H9 (cell line): ENCODE measurements around the gene HCN1. TPM values are rescaled to one million over a fixed set of nuclear protein-coding genes. Genes with fewer than 3 reads are reported as not detected.
"Not testable (repeated sequence)": the region's sequence is repeated elsewhere in the genome, so short reads cannot be mapped to it uniquely, and the experiment has no call there.

Experiments
- DNase-seq: peaks from one replicate; pipeline ENCODE4 v3.0.0-alpha.2; 2017
- H2AFZ ChIP-seq: one replicate; pipeline ENCODE4 v1.6.1; 2013; ENCODE audit warnings: mild to moderate bottlenecking, low read length, control low read depth, moderate library complexity
- H2AK5ac ChIP-seq: 2 replicates; pipeline ENCODE4 v1.6.1; 2013; ENCODE audit warnings: low read length, control low read depth, mixed read lengths; ENCODE audit not compliant: insufficient read length
- H2BK120ac ChIP-seq: one replicate; pipeline ENCODE4 v1.6.1; 2013; ENCODE audit warnings: low read depth, mild to moderate bottlenecking, low read length, control low read depth, inconsistent platforms; ENCODE audit not compliant: poor library complexity, severe bottlenecking
- H2BK12ac ChIP-seq: 2 replicates; pipeline ENCODE4 v1.6.1; 2013; ENCODE audit warnings: low read length, control low read depth, mixed read lengths, low read depth; ENCODE audit not compliant: insufficient read length
- H2BK15ac ChIP-seq: 2 replicates; pipeline ENCODE4 v1.6.1; 2013; ENCODE audit warnings: low read depth, low read length, control low read depth
- H2BK20ac ChIP-seq: one replicate; pipeline ENCODE4 v1.6.1; 2013; ENCODE audit warnings: low read depth, mild to moderate bottlenecking, low read length, control low read depth, inconsistent platforms; ENCODE audit not compliant: poor library complexity, severe bottlenecking
- H2BK5ac ChIP-seq: 2 replicates; pipeline ENCODE4 v1.6.1; 2013; ENCODE audit warnings: low read length, control low read depth, mixed read lengths; ENCODE audit not compliant: insufficient read length
- H3K14ac ChIP-seq: 2 replicates; pipeline ENCODE4 v1.6.1; 2013; ENCODE audit warnings: low read length, control low read depth; ENCODE audit not compliant: insufficient read depth
- H3K18ac ChIP-seq: 2 replicates; pipeline ENCODE4 v1.6.1; 2013; ENCODE audit warnings: low read depth, mild to moderate bottlenecking, mixed read lengths, low read length, control low read depth; ENCODE audit not compliant: insufficient read length
- H3K23ac ChIP-seq: 2 replicates; pipeline ENCODE4 v1.6.1; 2013; ENCODE audit warnings: low read length, control low read depth, mixed read lengths, low read depth; ENCODE audit not compliant: insufficient read length
- H3K23me2 ChIP-seq: 2 replicates; pipeline ENCODE4 v1.6.1; 2013; ENCODE audit warnings: low read depth, mild to moderate bottlenecking, mixed read lengths, low read length, control low read depth; ENCODE audit not compliant: insufficient read length, poor library complexity, severe bottlenecking
- H3K27ac ChIP-seq: 2 replicates; pipeline ENCODE4 v1.5.1; 2013; ENCODE audit warnings: low read length, control low read depth, mixed read lengths, low read depth; ENCODE audit not compliant: insufficient read length
- H3K27me3 ChIP-seq: 2 replicates; pipeline ENCODE4 v1.6.1; 2013; ENCODE audit warnings: low read length, control low read depth, inconsistent platforms; ENCODE audit not compliant: insufficient read depth
- H3K4ac ChIP-seq: 2 replicates; pipeline ENCODE4 v1.6.1; 2013; ENCODE audit warnings: low read depth, mild to moderate bottlenecking, control low read depth, inconsistent platforms, low read length, moderate library complexity
- H3K4me1 ChIP-seq: 2 replicates; pipeline ENCODE4 v1.6.1; 2013; ENCODE audit warnings: low read length, control low read depth, inconsistent platforms; ENCODE audit not compliant: insufficient read depth
- H3K4me2 ChIP-seq: 2 replicates; pipeline ENCODE4 v1.6.1; 2013; ENCODE audit warnings: low read length, control low read depth, mixed read lengths; ENCODE audit not compliant: insufficient read length, insufficient read depth
- H3K56ac ChIP-seq: 2 replicates; pipeline ENCODE4 v1.6.1; 2013; ENCODE audit warnings: low read depth, mild to moderate bottlenecking, mixed read lengths, low read length, control low read depth; ENCODE audit not compliant: insufficient read length
- H3K79me1 ChIP-seq: 2 replicates; pipeline ENCODE4 v1.6.1; 2013; ENCODE audit warnings: low read depth, mild to moderate bottlenecking, moderate library complexity, low read length, control low read depth, inconsistent platforms; ENCODE audit not compliant: insufficient read depth, poor library complexity, severe bottlenecking
- H3K79me2 ChIP-seq: 2 replicates; pipeline ENCODE4 v1.6.1; 2013; ENCODE audit warnings: low read length, control low read depth, inconsistent platforms; ENCODE audit not compliant: insufficient read depth
- H3K9ac ChIP-seq: 2 replicates; pipeline ENCODE4 v1.6.1; 2013; ENCODE audit warnings: low read length, control low read depth, mixed read lengths; ENCODE audit not compliant: insufficient read length; ENCODE audit errors: extremely low read depth
- H3K9me3 ChIP-seq: one replicate; pipeline ENCODE4 v1.6.1; 2013; ENCODE audit warnings: low read depth, low read length, inconsistent platforms; ENCODE audit not compliant: control insufficient read depth
- H3T11ph ChIP-seq: one replicate; pipeline ENCODE4 v1.6.1; 2013; ENCODE audit warnings: mild to moderate bottlenecking, low read length, control low read depth, inconsistent platforms
- H4K20me1 ChIP-seq: one replicate; pipeline ENCODE4 v1.6.1; 2013; ENCODE audit not compliant: control insufficient read depth, insufficient read length, insufficient read depth
- H4K5ac ChIP-seq: 2 replicates; pipeline ENCODE4 v1.6.1; 2013; ENCODE audit warnings: low read depth, mild to moderate bottlenecking, mixed read lengths, low read length, control low read depth; ENCODE audit not compliant: insufficient read length
- H4K8ac ChIP-seq: replicated peaks from 2 replicates; pipeline ENCODE4 v1.6.1; 2013; ENCODE audit warnings: low read length, control low read depth, mixed read lengths, low read depth; ENCODE audit not compliant: insufficient read length
- H4K91ac ChIP-seq: 2 replicates; pipeline ENCODE4 v1.6.1; 2013; ENCODE audit warnings: low read depth, mild to moderate bottlenecking, moderate library complexity, mixed read lengths, low read length, control low read depth; ENCODE audit not compliant: insufficient read length
- H3K27ac Mint-ChIP-seq, 3 experiments: 2 replicates in 2 of 3; 3 replicates in 1 of 3; pipeline ENCODE4 v1.8.0; 2020 to 2021; ENCODE audit warnings: mixed read lengths in 3 of 3, mild to moderate bottlenecking in 1 of 3, moderate library complexity in 1 of 3
- H3K27me3 Mint-ChIP-seq: 2 replicates; pipeline ENCODE4 v1.8.0; 2021; ENCODE audit warnings: low read depth, mild to moderate bottlenecking, moderate library complexity, mixed read lengths
- H3K36me3 Mint-ChIP-seq, 3 experiments: 2 replicates in 2 of 3; 3 replicates in 1 of 3; pipeline ENCODE4 v1.8.0; 2020 to 2021; ENCODE audit warnings: low read depth in 3 of 3, mixed read lengths in 3 of 3; ENCODE audit not compliant: insufficient read depth in 1 of 3
- H3K4me1 Mint-ChIP-seq, 2 experiments: 2 replicates each; pipeline ENCODE4 v1.8.0; 2020; ENCODE audit warnings: mixed read lengths in 2 of 2
- H3K4me3 Mint-ChIP-seq, 2 experiments: 2 replicates in 1 of 2; 3 replicates in 1 of 2; pipeline ENCODE4 v1.8.0; 2020 to 2021; ENCODE audit warnings: mild to moderate bottlenecking in 2 of 2, mixed read lengths in 2 of 2, moderate library complexity in 1 of 2
- H3K9me3 Mint-ChIP-seq, 2 experiments: 2 replicates in 1 of 2; 3 replicates in 1 of 2; pipeline ENCODE4 v1.8.0; 2020; ENCODE audit warnings: mild to moderate bottlenecking in 2 of 2, mixed read lengths in 2 of 2, moderate library complexity in 1 of 2
- WGBS: extraction: QIAGEN DNeasy Blood & Tissue Kit; methylation state at CpG from one replicate; pipeline ENCODE4 v1.1.7; 2013; ENCODE audit warnings: missing lambda C conversion rate, low lambda C conversion rate, mixed read lengths; ENCODE audit not compliant: insufficient read length; ENCODE audit errors: extremely low coverage; 5-methylcytosine and 5-hydroxymethylcytosine counted together
- total RNA-seq: library from RNA; stranded (reverse); gene quantifications from 2 replicates; pipeline ENCODE4 v1.2.1, GENCODE V29; 2021
- TF ChIP-seq, protein P1 (sequence below): fragments of 200-600 bp; sonication (generic); conservative IDR thresholded peaks from 3 replicates; pipeline ENCODE4 v1.8.0; 2021; ENCODE audit warnings: antibody characterized with exemption, mild to moderate bottlenecking

HCN1 gene
- total RNA-seq, 1 experiment from 2014 or later: 4.6 TPM

DNA sequence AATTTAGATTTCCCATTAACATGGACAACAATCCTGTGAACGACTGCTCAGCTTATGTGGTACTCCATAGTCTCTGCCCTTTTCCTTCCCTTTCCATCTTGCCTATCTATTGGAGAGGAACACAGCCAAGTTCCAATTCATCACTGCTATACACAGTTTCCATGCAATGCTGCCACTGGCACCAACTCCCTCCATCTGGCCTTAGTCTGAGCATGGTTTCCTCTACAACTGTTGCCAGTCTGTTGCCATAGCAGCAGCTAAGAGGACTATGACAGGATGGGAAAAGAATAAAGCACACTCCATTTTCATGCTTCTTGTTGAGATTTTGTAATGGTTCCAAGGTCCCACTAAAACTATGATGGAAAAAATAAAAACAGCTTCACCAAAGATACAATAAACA is 189.0 kb downstream of the HCN1 start:
- Histone ChIP-seq H4K5ac (no peak overlapping the region), H3K79me2 (no peaks in the 10 kb centered on the region), H3K4ac (no peak overlapping the region), H3K79me1 (no peaks in the 10 kb centered on the region), H3K9me3 (no peaks in the 10 kb centered on the region), H3K23ac (no peak overlapping the region), H3K4me1 (no peaks in the 10 kb centered on the region), H3T11ph (no peak overlapping the region), H2AFZ (no peak overlapping the region), H3K23me2 (no peaks in the 10 kb centered on the region), H2BK20ac (no peak overlapping the region), H3K18ac (no peak overlapping the region), H3K9ac (no peak overlapping the region), H2BK12ac (no peak overlapping the region), H3K27me3 (no peaks in the 10 kb centered on the region), H4K91ac (no peak overlapping the region), H4K8ac (no peak overlapping the region), H2BK5ac (no peak overlapping the region), H4K20me1 (no peaks in the 10 kb centered on the region), H3K14ac (no peak overlapping the region), H3K4me2 (no peak overlapping the region), H2AK5ac (no peak overlapping the region), H2BK15ac (no peak overlapping the region), H3K56ac (no peak overlapping the region), H2BK120ac (no peak overlapping the region), H3K27ac (no peak overlapping the region)
- Mint-ChIP-seq H3K9me3 (no peaks in the 10 kb centered on the region; a peak in 1 of 5 replicates), H3K27ac (no peak overlapping the region), H3K36me3 (peaks cover 0 to 4% (median 0%) of the 10 kb centered on the region in 3 experiments; a peak in 2 of 7 replicates), H3K4me1 (no peaks in the 10 kb centered on the region), H3K27me3 (no peaks in the 10 kb centered on the region), H3K4me3 (no peak overlapping the region)
- WGBS: no CpG with 5 or more reads among the region's 1 CpG
- no peak for DNase-seq
- TF ChIP-seq, protein P1, sequence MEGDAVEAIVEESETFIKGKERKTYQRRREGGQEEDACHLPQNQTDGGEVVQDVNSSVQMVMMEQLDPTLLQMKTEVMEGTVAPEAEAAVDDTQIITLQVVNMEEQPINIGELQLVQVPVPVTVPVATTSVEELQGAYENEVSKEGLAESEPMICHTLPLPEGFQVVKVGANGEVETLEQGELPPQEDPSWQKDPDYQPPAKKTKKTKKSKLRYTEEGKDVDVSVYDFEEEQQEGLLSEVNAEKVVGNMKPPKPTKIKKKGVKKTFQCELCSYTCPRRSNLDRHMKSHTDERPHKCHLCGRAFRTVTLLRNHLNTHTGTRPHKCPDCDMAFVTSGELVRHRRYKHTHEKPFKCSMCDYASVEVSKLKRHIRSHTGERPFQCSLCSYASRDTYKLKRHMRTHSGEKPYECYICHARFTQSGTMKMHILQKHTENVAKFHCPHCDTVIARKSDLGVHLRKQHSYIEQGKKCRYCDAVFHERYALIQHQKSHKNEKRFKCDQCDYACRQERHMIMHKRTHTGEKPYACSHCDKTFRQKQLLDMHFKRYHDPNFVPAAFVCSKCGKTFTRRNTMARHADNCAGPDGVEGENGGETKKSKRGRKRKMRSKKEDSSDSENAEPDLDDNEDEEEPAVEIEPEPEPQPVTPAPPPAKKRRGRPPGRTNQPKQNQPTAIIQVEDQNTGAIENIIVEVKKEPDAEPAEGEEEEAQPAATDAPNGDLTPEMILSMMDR: no peak

GRCh38 chr5:45499006-45499405 is 197.2 kb downstream of the HCN1 start:
- H2AK5ac ChIP-seq, H3K27me3 ChIP-seq, H2BK5ac ChIP-seq, H3K4me1 ChIP-seq, H3K18ac ChIP-seq, H2BK15ac ChIP-seq, H2AFZ ChIP-seq, H3K79me2 ChIP-seq, H3K79me1 ChIP-seq, H3T11ph ChIP-seq, H3K27ac Mint-ChIP-seq, H2BK12ac ChIP-seq, H3K27ac ChIP-seq, H3K9me3 ChIP-seq, H3K4ac ChIP-seq, H3K56ac ChIP-seq, H3K23me2 ChIP-seq, H2BK120ac ChIP-seq, H3K9ac ChIP-seq, H4K91ac ChIP-seq, H3K4me2 ChIP-seq, H2BK20ac ChIP-seq, H4K8ac ChIP-seq, H3K14ac ChIP-seq, H4K5ac ChIP-seq, H4K20me1 ChIP-seq, H3K4me3 Mint-ChIP-seq, H3K4me1 Mint-ChIP-seq, DNase-seq, H3K27me3 Mint-ChIP-seq, H3K23ac ChIP-seq: not testable (repeated sequence)
- no CpG with 5 or more reads among the region's 11 CpGs for WGBS
- peaks cover 17 to 19% of the 10 kb centered on the region in 2 experiments for H3K9me3 Mint-ChIP-seq
- H3K36me3 Mint-ChIP-seq: peaks cover 5 to 31% (median 14%) of the 10 kb centered on the region in 3 experiments
